ENCODE results near the gene TRAPPC3L.

DNA sequence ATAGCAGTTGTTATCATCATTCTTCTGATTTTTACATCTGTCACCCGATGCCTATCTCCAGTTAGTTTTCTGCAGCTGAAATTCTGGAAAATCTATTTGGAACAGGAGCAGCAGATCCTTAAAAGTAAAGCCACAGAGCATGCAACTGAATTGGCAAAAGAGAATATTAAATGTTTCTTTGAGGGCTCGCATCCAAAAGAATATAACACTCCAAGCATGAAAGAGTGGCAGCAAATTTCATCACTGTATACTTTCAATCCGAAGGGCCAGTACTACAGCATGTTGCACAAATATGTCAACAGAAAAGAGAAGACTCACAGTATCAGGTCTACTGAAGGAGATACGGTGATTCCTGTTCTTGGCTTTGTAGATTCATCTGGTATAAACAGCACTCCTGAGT, 82.2 kb downstream of the TRAPPC3L start:
- TF ChIP-seq, protein P1, sequence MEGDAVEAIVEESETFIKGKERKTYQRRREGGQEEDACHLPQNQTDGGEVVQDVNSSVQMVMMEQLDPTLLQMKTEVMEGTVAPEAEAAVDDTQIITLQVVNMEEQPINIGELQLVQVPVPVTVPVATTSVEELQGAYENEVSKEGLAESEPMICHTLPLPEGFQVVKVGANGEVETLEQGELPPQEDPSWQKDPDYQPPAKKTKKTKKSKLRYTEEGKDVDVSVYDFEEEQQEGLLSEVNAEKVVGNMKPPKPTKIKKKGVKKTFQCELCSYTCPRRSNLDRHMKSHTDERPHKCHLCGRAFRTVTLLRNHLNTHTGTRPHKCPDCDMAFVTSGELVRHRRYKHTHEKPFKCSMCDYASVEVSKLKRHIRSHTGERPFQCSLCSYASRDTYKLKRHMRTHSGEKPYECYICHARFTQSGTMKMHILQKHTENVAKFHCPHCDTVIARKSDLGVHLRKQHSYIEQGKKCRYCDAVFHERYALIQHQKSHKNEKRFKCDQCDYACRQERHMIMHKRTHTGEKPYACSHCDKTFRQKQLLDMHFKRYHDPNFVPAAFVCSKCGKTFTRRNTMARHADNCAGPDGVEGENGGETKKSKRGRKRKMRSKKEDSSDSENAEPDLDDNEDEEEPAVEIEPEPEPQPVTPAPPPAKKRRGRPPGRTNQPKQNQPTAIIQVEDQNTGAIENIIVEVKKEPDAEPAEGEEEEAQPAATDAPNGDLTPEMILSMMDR (IDR thresholded peaks at IDR 0.05): no peak
- no peak for TF ChIP-seq POLR2A (IDR thresholded peaks at IDR 0.05)
